Measurements from ENCODE around the gene XRN1. TPM values are rescaled to one million over a fixed set of nuclear protein-coding genes. Genes with fewer than 3 reads are reported as not detected.
"Not testable (repeated sequence)": the region's sequence is repeated elsewhere in the genome, so short reads cannot be mapped to it uniquely, and the experiment has no call there.

XRN1 gene
- total RNA-seq, 1 donor: 57.5 TPM

GRCh38 chr3:142366434-142366833 is 81.4 kb downstream of the XRN1 start:
- Histone ChIP-seq H3K4me3 (ENCODE audit: insufficient read depth, low read length) (no peak overlapping the region), H2AFZ (ENCODE audit: low read length) (no peak overlapping the region), H3K4me1 (ENCODE audit: insufficient read depth, low read length) (no peaks in the 10 kb centered on the region), H3K36me3 (ENCODE audit: insufficient read depth, low read length) (peaks cover 4% of the 10 kb centered on the region), H3K79me2 (ENCODE audit: insufficient read depth, low read length) (no peaks in the 10 kb centered on the region), H3K4me2 (ENCODE audit: insufficient read depth, low read length) (no peak overlapping the region), H3K9me3 (ENCODE audit: low read depth, low read length) (no peaks in the 10 kb centered on the region), H4K20me1 (ENCODE audit: insufficient read depth, low read length) (no peaks in the 10 kb centered on the region), H3K27ac (ENCODE audit: low read depth, low read length) (no peak overlapping the region), H3K27me3 (ENCODE audit: insufficient read depth, low read length) (no peaks in the 10 kb centered on the region)
- no peak for DNase-seq (ENCODE audit: insufficient read length, low spot score, missing footprints)
- peak; percentile 32 for TF ChIP-seq CTCF (IDR thresholded peaks at IDR 0.05; ENCODE audit: extremely low read depth, low read depth, low read length)

- Histone ChIP-seq H3K36me3 (ENCODE audit: insufficient read depth, low read length) (peaks cover 7% of the 10 kb centered on the region), H3K79me2 (ENCODE audit: insufficient read depth, low read length) (no peaks in the 10 kb centered on the region), H3K4me3 (ENCODE audit: insufficient read depth, low read length) (no peak overlapping the region), H3K27ac (ENCODE audit: low read depth, low read length) (no peak overlapping the region), H3K27me3 (ENCODE audit: insufficient read depth, low read length) (no peaks in the 10 kb centered on the region), H2AFZ (ENCODE audit: low read length) (no peak overlapping the region), H4K20me1 (ENCODE audit: insufficient read depth, low read length) (no peaks in the 10 kb centered on the region), H3K4me1 (ENCODE audit: insufficient read depth, low read length) (no peaks in the 10 kb centered on the region), H3K9me3 (ENCODE audit: low read depth, low read length) (no peaks in the 10 kb centered on the region), H3K4me2 (ENCODE audit: insufficient read depth, low read length) (no peak overlapping the region)
- DNase-seq (ENCODE audit: insufficient read length, low spot score, missing footprints): no peak
- no peak for TF ChIP-seq CTCF (IDR thresholded peaks at IDR 0.05; ENCODE audit: extremely low read depth, low read depth, low read length)
Observed at GRCh38 chr3:142363936-142364467, 83.8 kb downstream of the XRN1 start.

- DNase-seq (ENCODE audit: insufficient read length, low spot score, missing footprints); H3K27me3 ChIP-seq (ENCODE audit: insufficient read depth, low read length); H3K27ac ChIP-seq (ENCODE audit: low read depth, low read length); H2AFZ ChIP-seq (ENCODE audit: low read length); H3K4me1 ChIP-seq (ENCODE audit: insufficient read depth, low read length); H4K20me1 ChIP-seq (ENCODE audit: insufficient read depth, low read length); H3K36me3 ChIP-seq (ENCODE audit: insufficient read depth, low read length); H3K4me3 ChIP-seq (ENCODE audit: insufficient read depth, low read length); H3K9me3 ChIP-seq (ENCODE audit: low read depth, low read length); H3K4me2 ChIP-seq (ENCODE audit: insufficient read depth, low read length); H3K79me2 ChIP-seq (ENCODE audit: insufficient read depth, low read length): not testable (repeated sequence)
Observed at GRCh38 chr3:142363433-142363832, 84.4 kb downstream of the XRN1 start.

- H3K79me2 ChIP-seq (ENCODE audit: insufficient read depth, low read length): no peaks in the 10 kb centered on the region
- no peaks in the 10 kb centered on the region for H3K27me3 ChIP-seq (ENCODE audit: insufficient read depth, low read length)
- no peak for DNase-seq (ENCODE audit: insufficient read length, low spot score, missing footprints)
- H3K4me1 ChIP-seq (ENCODE audit: insufficient read depth, low read length): no peaks in the 10 kb centered on the region
- no peaks in the 10 kb centered on the region for H4K20me1 ChIP-seq (ENCODE audit: insufficient read depth, low read length)
- H2AFZ ChIP-seq (ENCODE audit: low read length): no peak overlapping the region
- H3K27ac ChIP-seq (ENCODE audit: low read depth, low read length): no peak overlapping the region
- no peaks in the 10 kb centered on the region for H3K9me3 ChIP-seq (ENCODE audit: low read depth, low read length)
- no peak overlapping the region for H3K4me3 ChIP-seq (ENCODE audit: insufficient read depth, low read length)
- H3K4me2 ChIP-seq (ENCODE audit: insufficient read depth, low read length): no peak overlapping the region
- TF ChIP-seq CTCF (IDR thresholded peaks at IDR 0.05; ENCODE audit: extremely low read depth, low read depth, low read length): no peak
- H3K36me3 ChIP-seq (ENCODE audit: insufficient read depth, low read length): peaks cover 41% of the 10 kb centered on the region
Observed at GRCh38 chr3:142359367-142359766, 88.5 kb downstream of the XRN1 start.

Data from osteoblast (primary cell).